Stimulated activated CD8-positive, alpha-beta memory T cell treated with anti-CD3 and anti-CD28 coated beads, Interleukin-15, amount 100 ng/mL, for 24 hours (primary cell): ENCODE results near the gene KIF18B.

Experiments used
- DNase-seq: peaks from one replicate; pipeline ENCODE4 v3.0.0-alpha.2; 2020; ENCODE audit warnings: low read depth

The KIF18B gene

DNA sequence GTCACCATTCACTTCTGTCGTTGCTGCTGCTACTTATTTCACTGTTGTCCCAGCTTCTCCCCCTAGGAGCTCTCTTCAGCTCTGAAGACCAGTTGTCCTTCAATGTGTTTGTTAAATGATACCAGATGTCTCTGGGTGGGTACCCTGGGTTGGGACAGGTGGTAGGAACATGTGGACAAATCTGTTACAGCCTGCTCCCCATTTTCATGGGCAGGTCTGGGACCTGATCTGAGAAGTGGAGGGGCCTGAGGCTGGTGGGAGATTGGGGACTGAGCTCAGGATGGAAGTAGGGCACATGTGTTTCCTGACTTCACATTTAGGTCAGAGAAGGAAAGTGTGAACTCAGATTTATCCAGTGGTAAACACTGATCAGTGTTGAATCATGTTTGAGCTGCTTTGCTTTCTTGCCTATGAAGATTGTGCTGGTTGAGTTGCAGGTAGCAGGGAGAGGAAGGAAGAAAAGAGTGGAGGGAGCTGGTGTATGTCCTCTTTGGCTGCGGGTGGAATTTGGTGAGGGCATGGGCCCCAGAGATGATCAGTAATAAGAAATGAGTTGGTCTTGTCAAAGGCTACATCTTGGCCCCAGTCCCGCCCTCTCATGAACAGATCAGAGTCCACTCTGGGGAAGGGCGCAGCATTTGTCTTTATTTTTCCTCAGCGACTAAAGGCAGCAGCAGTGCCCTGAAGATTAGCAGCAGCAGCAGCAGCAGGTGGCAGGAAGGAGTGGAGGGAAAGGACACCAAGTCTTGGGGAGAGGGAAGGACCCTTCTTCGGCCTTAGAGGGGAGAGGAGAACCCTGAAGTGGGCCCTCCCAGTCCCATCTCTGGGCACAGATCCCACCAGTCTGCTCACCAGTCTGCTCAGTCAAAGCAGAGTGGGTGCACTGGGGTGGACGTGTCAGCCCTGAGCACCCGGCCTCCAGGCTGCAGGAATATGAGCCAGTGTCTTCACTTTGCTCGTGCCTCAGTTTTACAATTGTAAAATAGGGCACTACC lies 42.3 kb downstream of the KIF18B start:
- DNase-seq = no peak

GRCh38 chr17:44904001-44904984 lies 43.3 kb downstream of the KIF18B start:
- no peak for DNase-seq

DNA sequence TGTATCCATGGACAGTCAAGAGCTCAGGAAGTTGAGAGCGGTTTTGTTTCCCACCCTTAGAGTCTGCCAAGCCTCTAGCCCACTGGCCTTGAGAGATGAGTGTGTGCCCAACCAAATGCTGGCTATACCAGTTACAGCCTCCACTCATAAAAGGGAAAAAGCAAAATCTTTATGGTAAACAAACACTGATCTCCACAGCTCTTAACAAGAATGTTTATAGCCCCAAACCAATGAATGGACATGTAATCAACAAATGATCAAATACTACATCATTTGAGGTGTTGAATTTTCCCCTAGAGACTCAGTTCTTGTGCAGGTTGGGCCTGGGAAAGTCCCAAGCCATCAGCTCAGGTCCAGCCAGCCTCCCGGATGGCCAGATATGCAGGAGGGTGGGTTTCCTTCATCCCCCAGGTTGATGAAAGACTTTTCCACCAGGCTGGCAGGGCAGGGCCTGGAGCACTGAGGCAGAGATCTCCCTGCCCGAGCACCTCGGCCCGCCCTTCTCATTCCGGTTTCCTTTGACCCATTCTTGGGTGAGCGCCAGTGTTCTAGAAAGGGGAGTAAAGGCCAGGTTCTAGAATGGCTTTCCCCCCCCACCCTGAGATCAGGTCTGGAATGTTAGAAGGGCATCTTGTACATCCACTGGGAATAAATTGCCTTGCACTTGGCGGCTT lies 44.4 kb downstream of the KIF18B start:
- no peak for DNase-seq

DNA sequence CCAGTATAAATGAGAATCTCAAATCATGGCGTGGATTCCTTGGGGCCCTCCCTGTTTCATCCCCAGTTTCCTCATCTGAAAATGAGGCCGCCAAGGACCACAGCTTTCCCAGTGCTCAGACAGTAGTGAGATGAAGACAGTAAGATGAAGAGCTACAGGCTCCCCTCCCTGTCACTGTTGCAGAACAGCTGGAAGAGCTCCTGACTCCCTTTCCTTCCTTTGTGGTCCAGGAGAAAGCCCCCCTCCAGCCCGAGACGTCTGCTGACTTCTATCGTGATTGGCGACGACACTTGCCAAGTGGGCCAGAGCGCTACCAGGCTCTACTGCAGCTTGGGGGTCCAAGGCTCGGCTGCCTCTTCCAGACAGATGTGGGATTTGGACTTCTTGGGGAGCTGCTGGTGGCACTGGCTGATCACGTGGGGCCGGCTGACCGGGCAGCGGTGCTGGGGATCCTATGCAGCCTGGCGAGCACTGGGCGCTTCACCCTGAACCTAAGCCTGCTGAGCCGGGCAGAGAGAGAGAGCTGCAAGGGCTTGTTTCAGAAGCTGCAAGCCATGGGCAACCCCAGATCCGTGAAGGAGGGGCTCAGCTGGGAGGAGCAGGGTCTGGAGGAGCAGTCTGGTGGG lies 45.3 kb downstream of the KIF18B start:
- DNase-seq = no peak

DNA sequence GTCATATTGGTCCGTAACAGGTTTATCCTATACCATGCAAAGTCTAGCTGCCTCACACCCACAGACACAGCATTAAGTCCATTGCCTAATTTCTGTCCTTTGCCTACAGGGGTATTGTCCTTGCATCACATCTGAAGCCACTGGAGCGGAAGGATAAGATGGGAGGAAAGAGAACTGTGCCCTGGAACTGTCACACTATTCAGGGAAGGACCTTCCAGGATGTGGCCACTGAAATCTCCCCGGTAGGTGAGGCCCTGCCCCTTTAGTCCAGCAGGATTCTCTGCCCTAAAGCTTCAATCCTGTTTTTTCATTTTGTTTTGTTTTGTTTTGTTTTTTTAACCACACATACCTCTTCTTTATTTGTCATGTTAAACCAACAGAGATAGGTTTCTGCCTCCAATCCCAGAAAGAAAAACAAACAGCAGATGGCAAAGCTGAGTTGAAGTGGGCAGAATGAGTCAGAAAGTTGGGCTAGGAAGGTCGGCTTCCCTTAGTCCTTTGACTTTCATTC lies 46.1 kb downstream of the KIF18B start:
- DNase-seq = no peak

DNA sequence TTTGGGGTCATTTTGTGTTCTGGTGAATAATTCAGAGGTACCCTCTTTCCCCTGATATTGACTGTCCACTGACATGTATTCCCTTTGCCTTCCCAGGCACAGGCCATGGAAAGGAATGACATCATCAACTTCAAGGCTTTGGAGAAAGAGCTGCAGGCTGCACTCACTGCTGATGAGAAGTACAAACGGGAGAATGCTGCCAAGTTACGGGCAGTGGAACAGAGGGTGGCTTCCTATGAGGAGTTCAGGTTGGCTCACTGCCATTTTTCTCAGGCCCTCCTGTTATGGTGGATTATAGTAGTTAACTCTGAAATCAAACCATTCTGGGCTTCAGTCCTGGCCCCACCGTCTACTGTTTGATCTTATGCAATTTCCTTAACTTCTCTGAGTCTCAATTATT lies 46.7 kb downstream of the KIF18B start:
- no peak for DNase-seq

GRCh38 chr17:44899074-44899782 lies 48.3 kb downstream of the KIF18B start, which contains the start of gene EFTUD2:
Gene EFTUD2 (minus strand): TSS chr17:44899445. CDS start chr17:44894521, 4,924 bp downstream.
- DNase-seq = peak; percentile 81

DNA sequence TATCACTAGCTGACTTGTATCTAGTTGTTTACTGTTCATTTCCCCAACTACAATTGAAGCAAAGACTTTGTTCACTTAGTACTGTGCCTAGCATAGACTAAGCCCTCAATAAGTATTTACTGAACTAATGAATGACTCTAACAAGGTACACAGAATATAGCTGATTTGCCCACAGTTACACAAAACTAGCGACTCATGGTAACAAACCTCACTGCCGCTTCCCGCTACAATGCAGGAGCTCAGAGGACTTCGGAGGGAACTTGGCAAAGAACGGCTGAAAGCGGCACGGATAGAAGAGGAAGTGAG lies 48.9 kb downstream of the KIF18B start:
- no peak for DNase-seq

DNA sequence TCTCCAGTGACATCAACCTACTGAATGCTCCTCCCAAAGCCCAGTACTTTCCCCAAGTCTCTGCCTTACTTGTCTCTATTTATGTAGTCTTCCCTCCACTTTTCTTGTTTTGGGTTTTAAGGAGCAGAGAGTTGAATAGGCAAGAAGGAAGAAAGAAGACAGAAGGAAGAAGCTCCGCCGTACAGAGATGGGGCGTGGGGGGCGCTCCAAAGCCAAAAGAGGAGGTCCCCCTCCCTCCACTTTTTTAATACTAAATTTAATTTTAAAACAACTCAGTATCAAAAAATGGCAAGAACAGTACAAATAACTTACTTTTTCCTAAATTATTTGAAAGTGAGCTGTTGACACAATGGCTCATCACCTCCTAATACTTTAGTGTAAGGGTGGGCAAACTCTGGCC lies 52.9 kb downstream of the KIF18B start:
- no peak for DNase-seq

GRCh38 chr17:44892250-44892649 lies 55.3 kb downstream of the KIF18B start:
- no peak for DNase-seq

- no peak for DNase-seq
These were observed 58.6 kb downstream of the KIF18B start for GRCh38 chr17:44889003-44889402.

DNA sequence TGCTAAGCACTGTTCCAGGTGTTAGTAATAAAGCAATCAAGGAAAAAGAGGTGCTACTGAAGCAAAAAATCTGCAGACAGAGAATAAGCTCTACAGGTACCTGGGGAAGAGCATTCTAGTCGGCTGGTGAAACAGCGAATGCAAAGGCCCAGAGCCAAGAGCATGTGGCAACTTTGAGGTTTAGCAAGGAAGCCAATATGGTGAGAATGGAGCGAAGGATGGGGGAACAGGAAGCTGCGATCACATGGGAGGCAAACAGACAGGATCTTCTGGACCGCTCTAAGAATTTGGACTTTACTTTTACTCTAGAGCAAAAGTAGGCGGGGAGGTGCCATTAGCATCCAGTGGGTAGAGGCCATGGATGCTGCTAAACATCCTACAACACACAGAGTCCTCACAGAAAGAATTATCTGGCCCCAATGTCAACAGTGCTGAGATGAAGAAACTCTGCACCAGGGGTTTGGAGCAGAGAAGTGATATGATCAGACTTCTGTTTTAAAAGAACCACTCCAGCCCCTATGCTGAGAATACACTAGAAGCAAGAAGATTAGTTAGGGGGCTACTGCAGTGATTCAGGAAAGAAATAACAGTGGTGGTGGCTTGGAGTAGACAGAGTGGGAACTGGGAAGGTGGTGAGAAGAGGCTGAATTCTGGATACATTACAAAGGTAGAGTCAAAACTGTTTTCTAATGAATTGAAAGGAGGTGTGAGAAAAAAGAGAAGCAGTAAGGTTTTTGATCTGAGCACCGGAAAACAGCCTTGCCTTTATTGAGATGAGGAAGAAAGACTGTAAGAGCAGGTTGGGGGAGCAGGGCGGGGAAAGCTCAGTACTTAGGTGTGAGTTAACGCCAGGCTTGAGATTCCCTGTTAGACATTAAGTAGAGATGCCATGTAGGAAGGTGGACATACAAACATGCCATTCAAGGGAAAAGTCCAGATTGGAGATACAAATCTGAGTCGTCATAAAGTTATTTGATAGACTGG lies 59.3 kb downstream of the KIF18B start:
- no peak for DNase-seq

- DNase-seq = no peak
These were observed 60.6 kb downstream of the KIF18B start for GRCh38 chr17:44887016-44887415.

DNA sequence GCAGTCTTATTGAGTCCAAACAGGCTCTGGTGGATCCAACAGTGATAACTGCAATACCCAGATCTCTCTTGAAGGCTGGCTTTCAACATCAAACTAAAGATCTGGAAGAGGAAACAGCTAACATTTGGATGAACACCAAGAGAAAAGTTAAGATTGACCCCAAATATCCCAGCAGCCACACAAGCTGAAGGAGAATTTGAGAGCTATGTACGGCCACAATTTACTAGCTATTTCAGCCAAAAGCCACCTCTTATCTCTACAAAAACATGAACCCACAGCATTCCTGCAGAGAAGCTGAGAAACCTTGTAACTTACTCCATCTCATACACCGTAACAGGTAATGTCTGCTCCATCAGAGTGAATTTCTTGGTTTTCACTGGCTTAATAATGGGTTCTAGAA lies 62.6 kb downstream of the KIF18B start:
- DNase-seq = no peak

DNA sequence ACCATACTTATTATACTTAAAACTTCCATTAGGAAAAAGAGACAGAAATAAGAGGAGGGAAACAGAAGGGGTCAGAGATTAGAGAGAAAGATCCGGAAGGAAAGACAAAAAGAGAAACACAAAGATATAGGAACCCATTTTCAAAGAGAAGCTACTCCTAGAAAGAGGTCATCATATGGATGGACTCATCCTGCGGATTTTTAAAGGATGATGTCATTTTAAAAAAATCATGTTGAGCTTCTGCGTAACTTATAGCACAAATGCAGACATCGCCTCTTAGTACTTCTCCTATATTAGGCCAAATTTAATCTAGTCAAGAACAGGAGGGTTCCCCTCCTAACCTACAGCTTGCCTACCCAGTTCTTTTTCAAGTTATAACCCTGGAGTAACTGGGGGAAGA lies 66.4 kb downstream of the KIF18B start:
- no peak for DNase-seq

DNA sequence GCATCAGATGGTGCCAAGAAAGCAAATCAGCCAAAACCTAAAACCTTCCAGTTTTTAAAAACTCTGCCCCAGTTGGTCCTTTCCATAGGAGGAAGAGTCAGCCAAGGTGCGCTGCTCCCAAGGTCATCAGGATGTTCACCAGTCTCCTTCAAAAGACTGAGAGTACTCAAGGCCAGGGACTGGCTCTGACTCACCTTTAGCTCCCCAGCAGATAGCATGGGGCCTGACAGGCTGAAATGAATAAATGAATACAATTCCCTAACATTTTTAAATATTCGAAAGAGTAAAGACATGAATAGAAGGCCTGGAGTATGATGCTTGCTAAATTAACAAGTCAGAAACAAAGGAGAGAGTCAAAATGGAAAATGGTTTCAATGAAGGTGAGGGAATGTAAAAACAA lies 67.5 kb downstream of the KIF18B start:
- DNase-seq = no peak

DNA sequence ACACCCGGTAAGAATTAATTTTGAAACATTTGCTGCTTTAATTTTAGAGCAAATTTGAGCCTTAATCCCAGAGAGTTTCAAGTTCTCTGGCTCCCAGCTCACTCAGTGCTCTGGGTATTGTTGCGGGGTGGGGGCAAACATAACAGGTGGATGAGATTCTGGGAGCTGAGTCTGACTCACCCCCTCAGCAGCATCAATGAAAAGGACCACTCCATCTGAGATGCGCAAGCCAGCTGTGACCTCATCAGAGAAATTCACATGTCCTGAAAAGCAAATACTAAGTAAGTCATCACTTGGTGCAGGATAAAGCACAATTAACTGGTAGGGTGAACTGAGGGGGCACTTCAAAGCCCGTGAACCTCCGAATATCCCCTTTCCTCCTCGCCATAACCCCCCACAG lies 68.2 kb downstream of the KIF18B start:
- DNase-seq = no peak

DNA sequence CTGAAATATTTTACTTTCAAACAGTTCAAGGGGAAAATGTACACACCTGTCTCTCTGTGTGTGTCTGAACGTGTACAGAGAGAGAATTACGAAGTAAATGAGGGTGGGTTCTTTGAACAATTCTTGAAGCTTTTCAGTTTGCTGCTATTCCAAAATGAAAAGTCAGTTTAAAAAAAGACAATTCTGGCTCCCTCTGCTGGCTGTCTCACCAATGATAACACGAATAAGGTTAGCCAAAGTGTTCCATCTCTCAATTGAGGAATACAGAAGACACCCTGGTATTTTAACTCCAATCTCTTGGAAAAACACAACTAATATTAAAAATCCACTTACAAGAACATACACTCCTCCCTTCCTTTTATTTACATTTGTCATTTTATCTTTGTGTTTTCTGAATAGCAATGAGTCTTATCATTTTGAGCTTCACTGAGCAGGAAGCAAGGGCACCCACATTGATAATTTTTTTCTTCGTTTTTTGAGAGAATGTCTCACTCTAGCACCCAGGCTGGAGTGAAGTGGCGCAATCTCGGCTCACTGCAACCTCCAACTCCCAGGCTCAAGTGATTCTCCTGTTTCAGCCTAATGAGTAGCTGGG lies 68.8 kb downstream of the KIF18B start:
- DNase-seq = no peak

DNA sequence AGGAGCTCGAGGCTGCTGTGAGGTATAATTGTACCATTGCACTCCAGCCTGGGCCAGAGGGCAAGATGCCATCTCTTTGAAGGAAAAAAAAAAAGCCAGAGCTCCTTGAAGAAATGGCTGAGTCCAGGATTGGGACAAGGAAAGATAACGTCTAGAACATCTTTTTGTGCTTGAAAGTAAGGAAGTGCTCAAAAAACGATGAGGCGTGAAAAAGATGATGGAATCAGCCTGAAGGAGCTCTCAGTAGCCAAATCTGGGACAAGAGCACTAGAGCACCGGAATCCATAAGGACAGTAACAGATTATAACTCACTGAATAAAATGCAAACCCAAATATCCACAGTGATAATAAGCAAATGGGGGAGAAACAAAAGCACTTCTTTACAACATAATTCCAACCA lies 70.5 kb downstream of the KIF18B start:
- no peak for DNase-seq
